GM06990 (cell line): ENCODE measurements around the gene TFAP2E.

Source experiments
- DNase-seq: peaks from one replicate; pipeline ENCODE4 v3.0.0-alpha.2; 2011; ENCODE audit not compliant: insufficient read length; ENCODE audit errors: extremely low read depth
- H3K27me3 ChIP-seq: replicated peaks from 2 replicates; pipeline ENCODE4 v1.6.0; 2011; ENCODE audit warnings: low read length; ENCODE audit not compliant: control insufficient read depth, insufficient read depth
- H3K36me3 ChIP-seq: 2 replicates; pipeline ENCODE4 v1.5.1; 2011; ENCODE audit warnings: low read length; ENCODE audit not compliant: control insufficient read depth, insufficient read depth
- H3K4me3 ChIP-seq: replicated peaks from 2 replicates; pipeline ENCODE4 v1.5.1; 2011; ENCODE audit warnings: low read depth, mild to moderate bottlenecking, control low read depth, low read length
- TF ChIP-seq, protein P1 (sequence below): IDR thresholded peaks from 2 replicates; pipeline ENCODE4 v1.5.1; 2011; ENCODE audit warnings: low read length, control low read depth, mild to moderate bottlenecking, inconsistent platforms; ENCODE audit not compliant: insufficient read depth, poor library complexity, severe bottlenecking

The TFAP2E gene

DNA sequence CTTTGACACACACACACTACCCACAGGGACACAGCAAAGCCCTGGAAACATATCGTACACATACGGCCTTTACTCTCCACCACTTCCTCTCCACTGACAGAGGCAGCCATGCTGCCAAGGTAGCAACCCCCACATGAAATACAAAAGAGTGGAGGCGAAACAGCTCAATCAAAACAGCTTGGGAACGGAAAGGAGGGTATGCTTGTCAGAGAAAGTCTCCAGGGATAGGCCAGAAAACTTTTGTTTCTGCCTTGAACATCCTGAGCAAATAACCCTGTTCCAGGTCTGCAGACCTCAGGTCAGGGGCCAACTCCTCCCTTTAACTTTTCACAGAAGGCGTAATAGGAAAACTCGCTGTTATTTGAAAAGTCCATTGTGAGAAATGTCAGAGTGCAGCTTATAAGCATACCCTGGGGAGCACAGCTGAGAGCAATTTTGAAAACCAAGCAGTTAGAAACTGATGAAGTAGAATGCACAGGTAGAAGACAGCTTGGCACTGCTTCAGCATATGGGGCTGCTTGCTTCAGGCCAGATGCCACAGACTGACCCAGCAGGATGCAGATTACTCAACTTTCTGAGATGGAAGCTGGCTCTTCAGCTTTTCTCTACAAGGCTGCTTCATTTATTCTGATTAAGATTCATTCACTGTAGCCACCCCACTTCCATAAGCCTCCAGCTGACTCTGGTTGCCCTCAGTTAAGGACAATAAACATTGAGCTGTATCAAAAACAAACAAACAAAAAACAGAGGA, 33.9 kb upstream of the TFAP2E start:
- DNase-seq: no peak
- peak overlapping the region; percentile 9; the same call in 1 of the 2 replicates for H3K4me3 ChIP-seq

DNA sequence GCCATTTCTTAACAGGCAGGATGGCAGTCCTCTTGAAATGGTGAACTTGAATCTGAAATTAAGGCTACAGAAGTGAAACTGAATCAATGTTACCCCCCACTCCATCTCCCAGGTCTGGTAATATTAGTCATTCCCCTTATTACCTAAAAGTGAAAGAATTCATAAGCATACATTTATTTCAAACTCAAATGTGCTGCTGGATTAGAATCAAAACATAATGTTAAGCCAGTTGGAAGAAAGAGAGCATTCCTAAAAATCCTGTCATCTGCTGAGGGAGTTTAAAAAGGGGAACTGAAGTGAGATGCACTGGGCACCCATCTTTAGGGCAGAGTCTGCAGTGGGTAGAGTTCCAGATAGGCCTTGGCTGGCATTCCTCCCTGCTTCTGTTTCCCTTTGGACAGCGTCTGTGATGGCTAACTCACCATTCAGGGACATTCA, 33.3 kb upstream of the TFAP2E start:
- TF ChIP-seq, protein P1, sequence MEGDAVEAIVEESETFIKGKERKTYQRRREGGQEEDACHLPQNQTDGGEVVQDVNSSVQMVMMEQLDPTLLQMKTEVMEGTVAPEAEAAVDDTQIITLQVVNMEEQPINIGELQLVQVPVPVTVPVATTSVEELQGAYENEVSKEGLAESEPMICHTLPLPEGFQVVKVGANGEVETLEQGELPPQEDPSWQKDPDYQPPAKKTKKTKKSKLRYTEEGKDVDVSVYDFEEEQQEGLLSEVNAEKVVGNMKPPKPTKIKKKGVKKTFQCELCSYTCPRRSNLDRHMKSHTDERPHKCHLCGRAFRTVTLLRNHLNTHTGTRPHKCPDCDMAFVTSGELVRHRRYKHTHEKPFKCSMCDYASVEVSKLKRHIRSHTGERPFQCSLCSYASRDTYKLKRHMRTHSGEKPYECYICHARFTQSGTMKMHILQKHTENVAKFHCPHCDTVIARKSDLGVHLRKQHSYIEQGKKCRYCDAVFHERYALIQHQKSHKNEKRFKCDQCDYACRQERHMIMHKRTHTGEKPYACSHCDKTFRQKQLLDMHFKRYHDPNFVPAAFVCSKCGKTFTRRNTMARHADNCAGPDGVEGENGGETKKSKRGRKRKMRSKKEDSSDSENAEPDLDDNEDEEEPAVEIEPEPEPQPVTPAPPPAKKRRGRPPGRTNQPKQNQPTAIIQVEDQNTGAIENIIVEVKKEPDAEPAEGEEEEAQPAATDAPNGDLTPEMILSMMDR: no peak
- no peaks in the 10 kb centered on the region for H3K27me3 ChIP-seq
- DNase-seq: no peak
- H3K4me3 ChIP-seq: no peak overlapping the region
- peaks cover 5% of the 10 kb centered on the region for H3K36me3 ChIP-seq

More for the DNA sequence above, 33.9 kb upstream of the TFAP2E start:
- Histone ChIP-seq H3K36me3 (peaks cover 5% of the 10 kb centered on the region), H3K27me3 (no peaks in the 10 kb centered on the region)
- TF ChIP-seq, protein P1: no peak

DNA sequence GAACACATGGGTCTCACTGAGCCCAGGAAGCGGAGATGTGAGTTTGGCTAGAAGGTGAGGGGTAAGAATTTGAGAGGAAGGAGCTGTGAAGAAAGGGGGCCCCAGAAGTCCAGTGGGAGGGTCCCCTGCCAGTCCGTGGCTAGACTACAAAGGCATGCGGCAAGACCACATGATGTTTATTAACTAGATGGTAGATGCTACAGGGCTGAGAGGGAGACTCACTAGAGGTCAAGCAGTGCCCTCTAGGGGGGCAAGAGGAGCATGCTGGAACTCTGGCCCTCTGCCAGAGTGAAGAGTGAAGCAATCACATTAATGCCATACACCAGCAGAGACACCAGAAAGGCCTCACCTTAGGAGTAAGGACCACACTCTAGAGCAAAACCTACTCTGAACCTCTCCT, 28.1 kb upstream of the TFAP2E start:
- TF ChIP-seq, protein P1: peak; percentile 64
- H3K27me3 ChIP-seq: no peaks in the 10 kb centered on the region
- H3K36me3 ChIP-seq: peaks cover 8% of the 10 kb centered on the region
- no peak overlapping the region for H3K4me3 ChIP-seq
- DNase-seq: no peak

GRCh38 chr1:35546614-35547013, 26.5 kb upstream of the TFAP2E start:
- DNase-seq: no peak
- H3K4me3 ChIP-seq: no peak overlapping the region
- H3K27me3 ChIP-seq: no peaks in the 10 kb centered on the region
- peaks cover 7% of the 10 kb centered on the region for H3K36me3 ChIP-seq
- TF ChIP-seq, protein P1: no peak

GRCh38 chr1:35553851-35554250, 19.3 kb upstream of the TFAP2E start:
- no peak for DNase-seq
- H3K4me3 ChIP-seq: no peak overlapping the region
- peaks cover 9% of the 10 kb centered on the region for H3K36me3 ChIP-seq
- TF ChIP-seq, protein P1: no peak
- no peaks in the 10 kb centered on the region for H3K27me3 ChIP-seq
